UCSD-AML1 (cell line): ENCODE data around the gene VANGL1.

Source experiments
- DNase-seq: peaks from one replicate; lab custom pipeline; 2025; ENCODE audit not compliant: unreplicated experiment; lab: John Stamatoyannopoulos, UW

The VANGL1 gene

GRCh38 chr1:115643666-115644065 lies 1.9 kb downstream of the VANGL1 start:
- no peak for DNase-seq

DNA sequence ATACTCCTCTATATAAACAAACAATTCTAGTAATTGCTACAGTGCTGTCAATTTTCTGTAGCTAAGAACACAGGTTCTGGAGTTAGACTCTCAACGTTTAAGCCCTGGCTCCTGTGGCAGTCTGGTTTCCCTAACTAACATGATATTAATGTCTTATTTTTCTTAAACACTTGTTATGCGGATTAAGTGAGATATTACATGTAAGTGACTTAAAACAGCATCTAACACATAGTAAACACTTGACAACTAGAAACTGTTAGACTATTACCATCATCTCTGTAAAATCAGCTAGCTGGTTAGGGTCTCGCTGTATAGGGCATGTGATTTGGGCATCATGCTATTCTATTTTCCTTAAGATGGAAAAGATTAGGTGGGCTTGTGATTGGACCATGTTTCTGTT lies 2.3 kb downstream of the VANGL1 start:
- DNase-seq = no peak

- no peak for DNase-seq
These were observed 5.3 kb downstream of the VANGL1 start for GRCh38 chr1:115647047-115647446.

GRCh38 chr1:115647507-115647906 lies 5.7 kb downstream of the VANGL1 start:
- DNase-seq = no peak

DNA sequence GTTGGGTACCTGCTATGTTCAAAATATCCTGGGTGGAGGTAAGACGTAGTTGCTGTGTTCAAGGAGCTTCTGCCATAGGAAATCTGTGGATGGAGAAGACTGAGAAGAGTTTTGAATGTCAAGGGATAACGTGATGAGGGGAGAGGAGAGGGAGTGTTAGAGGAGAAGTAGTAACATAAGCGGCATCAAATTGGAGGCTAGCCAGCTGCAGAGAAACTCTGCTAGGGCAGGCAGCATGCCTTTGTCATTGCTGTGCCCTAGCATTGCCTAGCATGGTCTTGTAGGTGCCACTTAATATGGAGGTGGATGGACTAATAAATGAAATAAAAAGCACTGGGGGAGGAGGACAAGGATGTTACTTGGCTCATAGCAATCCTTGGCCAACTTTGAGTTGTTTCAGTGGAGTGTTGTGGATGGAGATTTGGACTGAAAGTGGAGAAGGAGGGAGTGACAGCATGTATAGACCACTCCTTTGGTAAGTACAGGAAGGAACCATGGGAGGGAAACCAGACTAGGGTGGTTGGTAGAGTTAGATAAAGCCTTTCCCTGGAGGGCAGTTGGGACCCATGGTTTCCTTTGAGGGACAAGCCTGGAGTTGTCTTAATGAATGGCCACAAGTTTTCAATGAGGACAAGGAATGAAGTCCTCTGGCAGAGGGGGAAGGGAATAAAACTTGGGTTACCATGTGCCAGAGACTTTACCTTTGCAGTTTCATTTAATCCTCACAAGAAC lies 6.3 kb downstream of the VANGL1 start:
- DNase-seq = no peak

- no peak for DNase-seq
These were observed 7.2 kb downstream of the VANGL1 start for GRCh38 chr1:115648717-115649691.

DNA sequence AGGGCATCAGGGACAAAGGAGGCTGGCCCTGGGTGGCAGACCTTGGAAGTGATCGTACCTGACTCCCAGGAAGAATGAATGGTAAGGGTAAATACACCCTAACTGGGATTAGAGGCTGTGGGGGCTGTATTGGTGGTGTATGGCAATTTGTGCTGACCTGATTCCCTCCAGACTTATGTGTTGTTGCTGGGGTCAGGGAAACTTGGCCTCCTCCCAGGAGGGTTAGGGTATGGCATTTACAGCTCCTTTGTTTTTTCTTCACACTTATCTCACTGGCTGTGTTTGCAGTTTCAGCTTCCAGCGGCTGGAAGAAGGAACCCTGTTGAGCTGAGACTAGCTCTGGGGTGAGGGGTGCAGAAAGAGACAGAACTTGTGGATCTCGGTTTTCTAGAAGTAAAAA lies 8.2 kb downstream of the VANGL1 start:
- DNase-seq = no peak

DNA sequence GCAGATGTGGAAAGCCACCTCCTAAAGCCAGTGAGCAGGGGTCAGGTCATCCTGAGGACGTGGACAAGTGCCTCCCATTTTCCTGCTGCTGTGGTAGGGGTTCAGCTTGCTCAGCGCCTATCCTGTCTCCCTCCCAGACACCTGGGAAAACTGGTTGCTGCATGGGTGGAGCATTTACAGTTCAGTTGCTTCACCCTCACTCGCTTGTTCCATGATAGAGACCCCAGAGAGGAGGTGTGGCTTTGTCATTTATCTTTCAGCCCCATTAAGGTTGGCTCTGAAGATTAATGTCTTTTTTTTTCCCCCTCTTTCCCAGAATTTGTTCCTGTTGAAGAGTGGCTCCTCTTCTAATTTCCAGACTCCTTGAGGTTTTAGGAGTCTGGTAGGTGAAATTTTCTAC lies 9.2 kb downstream of the VANGL1 start:
- no peak for DNase-seq

DNA sequence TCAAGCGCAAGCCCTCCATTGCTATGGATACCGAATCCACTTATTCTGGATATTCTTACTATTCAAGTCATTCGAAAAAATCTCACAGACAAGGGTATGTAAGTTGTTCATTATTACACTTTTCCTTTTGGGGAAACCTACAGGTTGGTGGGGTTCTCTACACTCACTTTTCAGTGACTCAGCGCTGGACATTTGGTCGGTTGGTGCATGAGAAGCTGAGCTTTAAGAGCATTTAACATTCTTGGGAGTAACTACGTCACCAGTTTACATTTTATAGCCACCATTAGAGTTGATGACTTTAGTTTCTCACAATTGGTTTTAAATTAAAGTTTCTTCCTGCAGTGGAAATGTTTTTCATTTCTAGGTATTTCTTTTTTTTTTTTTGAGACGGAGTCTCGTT lies 9.6 kb downstream of the VANGL1 start:
- no peak for DNase-seq

- DNase-seq = no peak
These were observed 10.5 kb downstream of the VANGL1 start for GRCh38 chr1:115652236-115652788.

GRCh38 chr1:115654125-115654524 lies 12.4 kb downstream of the VANGL1 start:
- DNase-seq = no peak

DNA sequence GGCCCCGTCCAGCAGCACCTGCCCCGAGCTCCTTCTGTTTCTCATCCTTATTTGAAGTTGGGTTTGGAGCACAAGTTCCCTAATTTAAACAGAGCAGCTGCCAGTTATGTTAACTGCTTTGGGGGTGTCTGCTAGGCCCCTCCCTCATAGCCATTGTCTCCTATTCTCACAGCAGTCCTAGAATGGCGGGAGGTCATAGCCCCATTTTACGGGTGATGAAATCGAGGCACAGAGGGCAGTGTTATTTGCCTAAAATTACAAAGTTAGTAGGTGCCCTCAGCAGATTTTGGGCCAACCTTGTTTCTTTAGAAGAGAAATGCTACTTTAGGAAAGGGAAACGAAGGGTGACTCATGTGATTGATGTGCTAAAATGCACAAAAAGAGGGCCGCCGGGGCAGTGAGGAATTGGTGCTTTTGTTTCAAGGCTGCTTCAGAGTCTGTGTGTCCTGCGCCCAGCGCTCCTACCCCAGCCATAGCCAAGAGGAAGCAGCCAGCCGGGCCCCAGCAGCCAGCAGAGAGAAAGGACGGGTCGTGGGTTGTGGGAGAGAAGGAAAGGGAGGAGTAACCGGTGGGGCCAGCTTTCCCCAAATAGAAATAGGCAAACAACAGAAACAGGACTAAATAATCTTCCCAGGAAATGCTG lies 13.0 kb downstream of the VANGL1 start:
- DNase-seq = peak; percentile 79

GRCh38 chr1:115655306-115655663 lies 13.5 kb downstream of the VANGL1 start:
- peak; percentile 72 for DNase-seq

GRCh38 chr1:115655916-115656315 lies 14.1 kb downstream of the VANGL1 start:
- DNase-seq = no peak

DNA sequence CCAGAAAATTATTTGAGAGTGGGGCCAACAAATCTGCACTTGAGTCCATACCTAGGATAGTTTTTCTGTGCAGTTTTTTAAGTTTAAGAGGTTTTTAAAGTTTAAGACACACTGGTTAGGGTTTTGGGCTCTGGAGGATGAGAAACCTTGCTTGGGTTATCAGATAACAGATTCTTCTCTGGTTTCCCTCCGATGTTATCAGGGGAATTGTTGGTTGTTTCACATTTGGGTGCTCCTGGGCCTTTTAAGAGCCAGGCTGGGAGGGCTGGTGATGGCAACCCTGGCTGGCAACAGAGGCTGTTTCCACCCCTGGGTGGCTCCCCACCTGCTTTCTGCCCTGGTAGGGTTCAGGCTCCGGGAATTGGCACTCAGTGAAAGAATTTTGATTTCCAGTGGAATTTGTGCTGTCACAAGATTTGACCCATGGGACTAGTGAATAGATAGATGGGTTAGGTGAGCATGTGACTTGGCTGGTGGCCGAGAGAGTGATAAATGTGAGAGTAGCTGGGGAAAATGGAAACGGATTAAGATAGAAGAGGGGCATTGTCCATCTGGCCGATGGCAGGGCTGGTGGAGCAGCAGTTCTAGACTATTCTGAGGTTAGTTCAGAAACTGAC lies 14.8 kb downstream of the VANGL1 start:
- DNase-seq = no peak

GRCh38 chr1:115658646-115659045 lies 16.9 kb downstream of the VANGL1 start:
- DNase-seq = no peak

DNA sequence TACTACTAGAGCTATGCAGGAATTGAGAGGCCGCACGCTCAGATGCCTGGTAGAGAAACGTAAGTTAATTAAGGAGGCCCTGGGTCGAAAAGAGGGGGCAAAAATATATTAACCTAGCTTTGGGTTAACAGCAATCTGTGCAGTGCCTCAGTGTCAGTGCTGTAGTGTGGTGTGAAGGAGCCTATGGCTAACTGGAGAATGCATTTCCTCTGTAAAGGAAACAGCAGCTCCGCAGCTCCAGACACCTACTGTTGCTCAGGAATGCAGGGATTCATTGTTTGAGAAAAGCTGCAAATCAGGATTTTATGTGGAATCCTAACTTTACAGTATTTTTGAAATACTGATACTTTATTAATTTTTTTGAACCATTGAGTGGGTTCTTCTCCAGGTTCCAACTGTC lies 18.4 kb downstream of the VANGL1 start:
- DNase-seq = no peak

DNA sequence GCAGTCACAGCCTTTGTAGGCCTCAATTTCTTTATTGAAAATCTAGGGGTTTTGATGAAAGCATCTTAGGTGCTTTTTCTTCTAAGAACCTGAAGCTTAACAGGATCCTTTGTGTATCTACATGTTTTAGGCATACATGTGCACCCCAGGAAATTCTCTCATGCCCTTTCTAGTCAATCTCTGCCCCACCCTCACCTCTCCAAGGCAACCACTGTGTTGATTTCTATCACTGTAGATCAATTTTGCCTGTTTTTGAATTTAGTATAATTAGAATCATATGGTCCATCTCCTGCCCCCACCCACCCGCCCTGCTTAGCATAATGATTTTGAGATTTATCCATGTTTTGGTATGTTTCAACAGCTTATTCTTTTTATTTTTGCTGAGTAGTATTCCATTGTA lies 19.4 kb downstream of the VANGL1 start:
- no peak for DNase-seq

DNA sequence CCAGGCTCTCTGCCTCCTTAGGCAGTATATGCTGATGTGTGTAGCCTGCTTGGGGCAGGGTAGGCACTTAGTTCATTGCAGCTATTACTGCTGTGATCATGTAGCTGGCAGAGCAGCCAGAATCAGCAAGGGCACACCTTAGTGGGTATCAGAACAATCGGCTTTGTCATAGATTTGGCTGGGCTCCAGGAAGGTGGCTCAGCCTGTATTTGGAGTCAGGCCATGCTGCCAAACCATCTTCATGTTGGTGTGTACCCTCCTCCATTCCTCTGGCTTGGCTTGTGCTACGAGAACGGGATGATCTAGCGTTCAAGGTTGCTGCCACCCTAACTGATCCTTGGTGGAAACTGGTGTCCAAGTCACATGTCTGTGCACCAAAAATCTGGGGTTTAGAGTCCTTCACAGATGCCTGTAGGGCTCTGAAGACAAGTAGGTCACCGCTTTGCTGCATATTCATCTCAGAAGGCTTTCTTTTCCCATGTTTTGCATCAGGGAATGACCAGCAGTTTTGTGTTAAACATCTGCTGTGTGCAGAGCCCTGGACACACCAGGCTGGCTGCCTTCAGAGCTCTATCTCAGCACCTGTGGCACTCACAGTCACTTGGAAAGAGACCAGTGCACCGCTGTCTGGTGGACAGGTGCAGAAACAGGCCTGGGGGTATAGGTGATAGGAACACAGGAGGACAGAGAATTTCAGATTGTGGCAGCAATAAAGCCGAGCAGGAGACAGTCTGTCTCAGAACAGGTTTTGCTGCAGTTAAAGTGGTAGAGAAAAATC lies 23.7 kb downstream of the VANGL1 start:
- DNase-seq = no peak

GRCh38 chr1:115666206-115666605 lies 24.4 kb downstream of the VANGL1 start:
- no peak for DNase-seq
